SK-MEL-5 (cell line): ENCODE measurements around the gene TBC1D19. TPM values are rescaled to one million over a fixed set of nuclear protein-coding genes. Genes with fewer than 3 reads are reported as not detected.

Experiments
- DNase-seq: peaks from one replicate; pipeline ENCODE4 v3.0.0-alpha.2; 2016; ENCODE audit warnings: low read depth, low spot score
- in situ Hi-C: cut with HindIII; loops from 2 replicates; pipeline ENCODE4 v1.10.0; 2016; ENCODE audit warnings: low sequenced_read_pairs, high pct_unique_total_duplicates, low pct_unique_long_range_greater_than_20kb
- total RNA-seq: library from RNA; depleted of rRNA; stranded (reverse); fragments of >200 nt; shearing (Covaris generic); gene quantifications from 2 replicates; pipeline ENCODE4 v1.2.3, GENCODE V29; 2014

Gene TBC1D19
- total RNA-seq, 1 experiment from 2014 or later: 12.2 TPM

GRCh38 chr4:26784207-26784865, 200.5 kb downstream of the TBC1D19 start:
- DNase-seq: no peak
- in situ Hi-C loops: no loop called here

- in situ Hi-C loops: no loop called here
- DNase-seq: no peak
These were observed 201.4 kb downstream of the TBC1D19 start for GRCh38 chr4:26785312-26785711.

GRCh38 chr4:26785810-26786209, 201.9 kb downstream of the TBC1D19 start:
- in situ Hi-C loops: no loop called here
- no peak for DNase-seq

GRCh38 chr4:26786916-26787315, 203.0 kb downstream of the TBC1D19 start:
- no peak for DNase-seq
- in situ Hi-C loops: no loop called here

- peak; percentile 69 for DNase-seq
- in situ Hi-C loops: no loop called here
These were observed 203.8 kb downstream of the TBC1D19 start for GRCh38 chr4:26787461-26788340.

GRCh38 chr4:26788341-26788733, 204.5 kb downstream of the TBC1D19 start:
- DNase-seq: no peak
- in situ Hi-C loops: no loop called here

GRCh38 chr4:26789208-26789607, 205.3 kb downstream of the TBC1D19 start:
- no peak for DNase-seq
- in situ Hi-C loops: no loop called here

- DNase-seq: no peak
- in situ Hi-C loops: no loop called here
These were observed 207.5 kb downstream of the TBC1D19 start for GRCh38 chr4:26791346-26791745.

- DNase-seq: no peak
- in situ Hi-C loops: no loop called here
These were observed 208.8 kb downstream of the TBC1D19 start for GRCh38 chr4:26792639-26793038.

- in situ Hi-C loops: no loop called here
- DNase-seq: peak; percentile 17
These were observed 209.9 kb downstream of the TBC1D19 start for GRCh38 chr4:26793735-26794134.

GRCh38 chr4:26796081-26796480, 212.2 kb downstream of the TBC1D19 start:
- DNase-seq: peak; percentile 8
- in situ Hi-C loops: no loop called here

- no peak for DNase-seq
- in situ Hi-C loops: no loop called here
These were observed 218.9 kb downstream of the TBC1D19 start for GRCh38 chr4:26802790-26803189.

- in situ Hi-C loops: no loop called here
- DNase-seq: peak; percentile 16
These were observed 219.5 kb downstream of the TBC1D19 start for GRCh38 chr4:26803211-26803861.

- in situ Hi-C loops: no loop called here
- DNase-seq: no peak
These were observed 220.6 kb downstream of the TBC1D19 start for GRCh38 chr4:26804451-26804850.

- DNase-seq: no peak
- in situ Hi-C loops: no loop called here
These were observed 221.0 kb downstream of the TBC1D19 start for GRCh38 chr4:26804925-26805324.
